Measurements from ENCODE around the gene FAM210A. TPM values are rescaled to one million over a fixed set of nuclear protein-coding genes. Genes with fewer than 3 reads are reported as not detected.

FAM210A gene
- polyA plus RNA-seq, 1 donor (not counting 4 experiments of a cell fraction or from before 2014, with no cell fraction given), result 31.7 TPM

DNA sequence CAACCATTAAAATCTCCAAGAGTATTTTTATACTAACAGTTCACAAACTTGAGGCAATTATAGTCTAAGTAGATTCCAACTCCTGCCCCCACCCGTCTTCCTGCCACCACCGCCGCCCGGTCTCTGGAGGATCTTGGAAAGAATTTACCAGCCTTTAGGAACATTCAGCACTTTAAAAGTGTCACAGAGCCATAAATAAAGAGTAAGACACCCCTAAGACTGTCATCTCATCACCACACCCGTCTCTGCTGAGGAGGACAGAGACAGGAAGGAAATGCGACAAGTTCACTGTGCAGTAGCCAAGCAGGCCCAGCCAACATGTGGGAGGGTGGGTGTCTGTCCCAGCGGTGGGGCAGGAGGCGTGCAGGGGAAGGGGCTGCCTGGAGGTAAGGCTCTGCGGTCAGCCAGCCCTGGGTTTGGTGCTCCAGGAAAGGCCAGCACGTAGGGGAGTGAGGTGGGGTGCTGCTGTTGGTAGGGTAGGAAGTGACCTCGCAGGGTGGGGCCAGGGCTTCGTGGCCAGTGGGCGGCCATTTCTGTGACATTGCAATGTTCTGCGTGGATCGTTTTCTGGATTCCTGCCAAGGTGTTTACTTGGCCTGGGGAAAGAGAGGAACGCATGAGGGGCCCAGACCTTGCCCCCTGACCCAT is 111.6 kb downstream of the FAM210A start:
- FAIRE-seq, result no peak
- DNase-seq (ENCODE audit: low read depth, low spot score), result no peak
- H3K79me2 ChIP-seq (ENCODE audit: control insufficient read depth, insufficient read depth, low read length), result no peaks in the 10 kb centered on the region
- TF ChIP-seq EZH2 (IDR thresholded peaks at IDR 0.05; ENCODE audit: low read length), result no peak
- TF ChIP-seq, protein P1, sequence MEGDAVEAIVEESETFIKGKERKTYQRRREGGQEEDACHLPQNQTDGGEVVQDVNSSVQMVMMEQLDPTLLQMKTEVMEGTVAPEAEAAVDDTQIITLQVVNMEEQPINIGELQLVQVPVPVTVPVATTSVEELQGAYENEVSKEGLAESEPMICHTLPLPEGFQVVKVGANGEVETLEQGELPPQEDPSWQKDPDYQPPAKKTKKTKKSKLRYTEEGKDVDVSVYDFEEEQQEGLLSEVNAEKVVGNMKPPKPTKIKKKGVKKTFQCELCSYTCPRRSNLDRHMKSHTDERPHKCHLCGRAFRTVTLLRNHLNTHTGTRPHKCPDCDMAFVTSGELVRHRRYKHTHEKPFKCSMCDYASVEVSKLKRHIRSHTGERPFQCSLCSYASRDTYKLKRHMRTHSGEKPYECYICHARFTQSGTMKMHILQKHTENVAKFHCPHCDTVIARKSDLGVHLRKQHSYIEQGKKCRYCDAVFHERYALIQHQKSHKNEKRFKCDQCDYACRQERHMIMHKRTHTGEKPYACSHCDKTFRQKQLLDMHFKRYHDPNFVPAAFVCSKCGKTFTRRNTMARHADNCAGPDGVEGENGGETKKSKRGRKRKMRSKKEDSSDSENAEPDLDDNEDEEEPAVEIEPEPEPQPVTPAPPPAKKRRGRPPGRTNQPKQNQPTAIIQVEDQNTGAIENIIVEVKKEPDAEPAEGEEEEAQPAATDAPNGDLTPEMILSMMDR (optimal IDR thresholded peaks at IDR 0.05 in 1 of 3, IDR thresholded peaks at IDR 0.05 in 1 of 3, conservative IDR thresholded peaks at IDR 0.05 in 1 of 3; ENCODE audit: extremely low read depth in 1 of 3, insufficient read depth in 2 of 3, low read length in 3 of 3), result no peak
- H3K4me3 ChIP-seq (ENCODE audit: control insufficient read depth in 2 of 3, extremely low read depth in 1 of 3, insufficient read depth in 2 of 3, low read depth in 1 of 3, low read length in 3 of 3), result no peak overlapping the region
- no peak overlapping the region for H2AFZ ChIP-seq (ENCODE audit: control insufficient read depth, low read length)
- H3K9me3 ChIP-seq (ENCODE audit: control insufficient read depth, low read depth, low read length), result no peaks in the 10 kb centered on the region
- H3K4me1 ChIP-seq (ENCODE audit: control insufficient read depth, extremely low read depth, insufficient read depth, low read length), result peaks cover 9% of the 10 kb centered on the region
- dilution Hi-C loops (cut with MboI; ENCODE audit: extremely low pct_ligation_motif_present, low sequenced_read_pairs), result no loop called here
- no peaks in the 10 kb centered on the region for H3K9me1 ChIP-seq (ENCODE audit: control insufficient read depth, extremely low read depth, insufficient read depth, low read length)
- no peak overlapping the region for H3K4me2 ChIP-seq (ENCODE audit: control insufficient read depth, extremely low read depth, insufficient read depth, low read depth, low read length)
- peaks cover 41% of the 10 kb centered on the region for H3K27me3 ChIP-seq (ENCODE audit: control insufficient read depth, extremely low read depth, insufficient read depth, low read length)
- no peak overlapping the region for H3K27ac ChIP-seq (ENCODE audit: control insufficient read depth, insufficient read depth, low read length)
- no peak overlapping the region for H3K9ac ChIP-seq (ENCODE audit: control insufficient read depth, extremely low read depth, insufficient read depth, low read length)
- H3K36me3 ChIP-seq (ENCODE audit: control insufficient read depth in 2 of 2, extremely low read depth in 1 of 2, insufficient read depth in 2 of 2, low read length in 2 of 2), result no peaks in the 10 kb centered on the region
- no peaks in the 10 kb centered on the region for H4K20me1 ChIP-seq (ENCODE audit: control insufficient read depth, extremely low read depth, insufficient read depth, low read length)

DNA sequence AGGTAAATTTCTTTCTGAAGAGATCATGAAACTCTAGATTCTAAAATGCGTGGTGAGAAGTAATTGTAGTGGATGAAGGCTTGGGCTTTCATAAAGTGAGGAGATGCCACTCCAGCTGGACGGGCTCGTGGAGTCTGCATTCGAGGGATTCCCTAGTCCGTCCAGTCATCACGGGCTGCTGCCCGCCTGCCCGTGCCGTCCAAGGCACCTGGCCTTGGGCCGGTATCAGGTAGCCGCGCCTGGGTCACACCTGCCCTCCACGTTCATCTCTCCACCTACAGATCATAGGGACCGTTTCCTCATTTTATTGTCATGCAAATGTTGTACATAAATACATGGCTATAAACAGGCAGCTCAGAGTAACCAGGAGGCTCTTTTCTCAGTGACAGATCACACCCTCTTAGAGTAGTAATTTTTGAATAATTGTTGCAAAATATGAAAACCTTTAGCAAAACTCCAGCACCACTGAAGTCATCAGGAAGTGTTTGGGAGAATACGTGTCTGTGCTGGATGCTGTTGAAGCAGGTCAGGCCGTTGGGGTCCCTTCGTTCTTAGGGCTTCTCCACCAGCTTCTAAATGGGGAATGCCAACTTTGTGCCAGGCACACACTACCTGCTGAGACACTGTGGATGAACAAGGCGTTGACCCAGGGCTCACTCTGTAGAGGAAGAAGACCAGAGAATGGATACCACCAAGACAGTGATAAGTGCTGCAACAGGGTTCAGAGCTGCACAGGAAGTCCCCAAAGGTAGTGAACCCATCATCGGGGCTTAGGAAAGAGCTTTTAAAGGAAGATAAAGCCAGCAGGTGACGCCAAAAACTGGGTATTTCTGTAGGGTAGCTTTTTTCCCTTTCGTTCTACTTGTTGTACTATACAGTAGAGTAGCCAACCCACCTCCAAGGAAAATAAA is 112.5 kb downstream of the FAM210A start:
- H3K79me2 ChIP-seq (ENCODE audit: control insufficient read depth, insufficient read depth, low read length), result no peaks in the 10 kb centered on the region
- no peaks in the 10 kb centered on the region for H4K20me1 ChIP-seq (ENCODE audit: control insufficient read depth, extremely low read depth, insufficient read depth, low read length)
- H3K9me3 ChIP-seq (ENCODE audit: control insufficient read depth, low read depth, low read length), result no peaks in the 10 kb centered on the region
- TF ChIP-seq, protein P1 (optimal IDR thresholded peaks at IDR 0.05 in 1 of 3, IDR thresholded peaks at IDR 0.05 in 1 of 3, conservative IDR thresholded peaks at IDR 0.05 in 1 of 3; ENCODE audit: extremely low read depth in 1 of 3, insufficient read depth in 2 of 3, low read length in 3 of 3), result no peak
- TF ChIP-seq EZH2 (IDR thresholded peaks at IDR 0.05; ENCODE audit: low read length), result no peak
- no peak overlapping the region for H2AFZ ChIP-seq (ENCODE audit: control insufficient read depth, low read length)
- DNase-seq (ENCODE audit: low read depth, low spot score) (no peak), FAIRE-seq (no peak)
- no peak overlapping the region for H3K4me3 ChIP-seq (ENCODE audit: control insufficient read depth in 2 of 3, extremely low read depth in 1 of 3, insufficient read depth in 2 of 3, low read depth in 1 of 3, low read length in 3 of 3)
- H3K9me1 ChIP-seq (ENCODE audit: control insufficient read depth, extremely low read depth, insufficient read depth, low read length), result no peaks in the 10 kb centered on the region
- peaks cover 9% of the 10 kb centered on the region for H3K4me1 ChIP-seq (ENCODE audit: control insufficient read depth, extremely low read depth, insufficient read depth, low read length)
- no peaks in the 10 kb centered on the region for H3K36me3 ChIP-seq (ENCODE audit: control insufficient read depth in 2 of 2, extremely low read depth in 1 of 2, insufficient read depth in 2 of 2, low read length in 2 of 2)
- dilution Hi-C loops (cut with MboI; ENCODE audit: extremely low pct_ligation_motif_present, low sequenced_read_pairs), result no loop called here
- peaks cover 41% of the 10 kb centered on the region for H3K27me3 ChIP-seq (ENCODE audit: control insufficient read depth, extremely low read depth, insufficient read depth, low read length)
- no peak overlapping the region for H3K4me2 ChIP-seq (ENCODE audit: control insufficient read depth, extremely low read depth, insufficient read depth, low read depth, low read length)
- no peak overlapping the region for H3K9ac ChIP-seq (ENCODE audit: control insufficient read depth, extremely low read depth, insufficient read depth, low read length)
- H3K27ac ChIP-seq (ENCODE audit: control insufficient read depth, insufficient read depth, low read length), result no peak overlapping the region

Small RNA genes within 50 kb of the gene (small RNA-seq; reads per million reads assigned to genes)
- gene AP001525.1 (ENCODE audit: insufficient read length in 3 of 3, low read depth in 3 of 3, low replicate concordance in 1 of 3) (0 reads per million in 3 experiments), gene RN7SL362P (ENCODE audit: insufficient read length in 3 of 3, low read depth in 3 of 3, low replicate concordance in 1 of 3) (0 reads per million in 3 experiments)

Other genes with a start within 250 kb of the FAM210A start
- gene RNMT, start 115 bp upstream of the FAM210A start, polyA plus RNA-seq, result 16.1 to 22.6 TPM (median 18.3 TPM) in 3 replicates
- gene MC5R, start 97.6 kb upstream of the FAM210A start, polyA plus RNA-seq, result not detected in 3 replicates
- gene MC2R, start 189.0 kb upstream of the FAM210A start, polyA plus RNA-seq, result not detected in 3 replicates

Data from keratinocyte (primary cell).